ENCODE data around the gene AKT1.

DNA sequence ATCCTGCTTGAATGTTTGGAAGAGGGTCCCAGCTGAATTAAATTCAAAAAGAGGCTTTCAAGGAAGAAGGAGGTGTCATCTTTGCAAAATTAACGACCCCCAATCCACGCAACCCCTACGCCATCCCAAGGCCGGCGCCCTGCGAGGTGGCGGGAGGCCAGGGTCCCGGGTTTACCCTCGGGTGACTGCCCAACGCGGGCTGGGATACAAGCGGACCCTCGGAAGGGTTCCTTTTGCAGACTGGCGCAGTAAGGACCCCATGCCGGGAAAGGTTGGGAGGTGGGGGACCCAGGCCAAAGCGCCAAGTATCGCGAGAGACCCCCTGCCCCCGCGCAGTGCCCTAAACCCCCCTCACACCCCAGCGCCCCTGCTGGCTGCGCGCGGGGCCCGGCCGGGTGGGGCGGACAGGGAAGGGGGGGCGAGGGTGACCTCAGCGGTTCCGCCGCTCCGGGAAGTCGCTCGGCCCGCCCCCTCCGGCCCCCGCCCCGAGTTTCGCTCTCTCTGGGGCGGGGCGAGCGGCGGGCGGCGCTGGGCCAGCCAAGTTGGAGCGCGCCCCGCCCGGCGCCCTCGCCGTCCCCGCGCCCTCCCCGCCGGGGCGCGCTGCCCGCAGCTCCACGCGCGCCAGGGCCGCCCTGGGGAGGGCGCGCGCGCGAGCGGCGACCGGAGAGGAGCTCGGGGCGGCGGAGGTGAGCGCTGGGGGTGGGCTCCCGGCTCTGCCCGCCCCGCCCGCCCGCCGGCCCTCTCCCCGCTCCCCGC lies 4.6 kb upstream of the AKT1 start:
- TF ChIP-seq GATA3 (IDR thresholded peaks at IDR 0.05; ENCODE audit: low read depth, low read length) (no peak), GATA2 (IDR thresholded peaks at IDR 0.05; ENCODE audit: low read depth, low read length) (no peak)
